ENCODE measurements around the gene HLA-DQB2.

DNA sequence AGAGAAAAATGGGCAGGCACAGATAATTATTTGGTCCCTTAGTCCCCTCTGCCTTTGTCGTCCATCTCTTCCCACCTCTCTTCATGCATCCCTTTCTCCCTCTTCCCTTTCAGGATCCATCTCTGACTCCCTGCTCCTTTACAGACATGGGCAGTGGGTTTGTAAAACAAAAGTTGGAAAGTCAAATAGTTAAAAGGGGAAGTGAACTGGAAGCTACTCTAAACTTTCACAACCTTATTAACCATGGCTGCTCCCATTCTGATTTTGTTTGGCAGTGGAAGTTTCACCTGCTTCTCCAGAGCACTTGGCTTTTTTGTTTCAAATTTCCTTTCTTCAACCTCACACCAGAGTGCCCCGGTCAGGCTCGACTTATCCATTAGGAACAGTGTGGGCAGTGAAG lies 21.0 kb downstream of the HLA-DQB2 start:
- TF ChIP-seq GATA3 (IDR thresholded peaks at IDR 0.05; ENCODE audit: low read depth, low read length): no peak
- no peak for TF ChIP-seq GATA2 (IDR thresholded peaks at IDR 0.05; ENCODE audit: low read depth, low read length)
